Measurements from ENCODE around the gene KLHL35. TPM values are rescaled to one million over a fixed set of nuclear protein-coding genes. Genes with fewer than 3 reads are reported as not detected.
A peak's percentile ranks its signal among the peaks of the same experiment; 100 is the strongest.

Gene KLHL35
- total RNA-seq, 4 donors from 2014 or later = 0.27 to 0.32 TPM; not detected in 2

DNA sequence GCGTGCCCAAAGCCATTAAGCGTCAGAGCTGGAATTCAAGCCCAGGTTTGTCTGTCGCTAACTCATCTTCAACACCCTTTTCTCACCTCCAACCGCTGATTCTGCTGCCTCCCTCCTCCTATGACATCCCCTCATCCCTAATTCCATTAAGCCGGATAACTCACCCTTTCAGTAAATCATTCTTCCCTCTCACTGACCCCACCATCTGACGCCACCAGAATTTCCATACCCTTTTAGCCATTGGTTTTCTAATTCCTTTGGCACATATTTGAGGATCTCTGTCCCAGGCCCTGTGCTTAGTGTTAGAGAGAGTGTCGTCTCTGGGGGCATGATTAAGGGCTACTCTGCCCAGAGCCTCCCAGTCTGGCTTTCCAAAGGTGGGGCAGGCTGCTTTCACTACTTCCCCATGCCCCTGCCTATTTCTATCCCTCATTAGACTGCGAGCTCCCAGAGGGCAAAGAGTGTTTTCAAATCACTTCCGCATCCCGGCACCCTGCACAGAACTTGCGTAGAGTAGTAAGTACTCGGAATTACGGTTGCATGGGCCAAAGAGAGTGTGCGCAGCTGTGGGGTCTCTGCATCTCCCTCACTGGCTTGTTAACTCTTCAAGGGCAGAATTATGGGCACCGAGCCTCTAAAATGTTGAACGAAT, 3.9 kb downstream of the KLHL35 start:
- no peak overlapping the region for H3K4me3 ChIP-seq
- H3K27ac ChIP-seq = no peak overlapping the region
- no peaks in the 10 kb centered on the region for H3K9me3 ChIP-seq
- no peaks in the 10 kb centered on the region for H3K36me3 ChIP-seq
- intact Hi-C loops (cut with DNase I; ENCODE audit: low total_unique reads) (loop anchor here (10.0 kb wide), 1 partner anchor 436 kb away; no protein-coding TSS in a partner anchor), in situ Hi-C loops (cut with MboI; ENCODE audit: low pct_ligation_motif_present in 1 of 4, low pct_unique_long_range_greater_than_20kb in 1 of 4, low sequenced_read_pairs in 3 of 4) (loop anchor here in 1 of 4 donors (25.0 kb wide), 1 partner anchor 108 kb away; the partner anchor contains the start of gene GDPD5)
- DNase-seq = no peak
- no peak for TF ChIP-seq POLR2A (IDR thresholded peaks at IDR 0.05)
- TF ChIP-seq, protein P1, sequence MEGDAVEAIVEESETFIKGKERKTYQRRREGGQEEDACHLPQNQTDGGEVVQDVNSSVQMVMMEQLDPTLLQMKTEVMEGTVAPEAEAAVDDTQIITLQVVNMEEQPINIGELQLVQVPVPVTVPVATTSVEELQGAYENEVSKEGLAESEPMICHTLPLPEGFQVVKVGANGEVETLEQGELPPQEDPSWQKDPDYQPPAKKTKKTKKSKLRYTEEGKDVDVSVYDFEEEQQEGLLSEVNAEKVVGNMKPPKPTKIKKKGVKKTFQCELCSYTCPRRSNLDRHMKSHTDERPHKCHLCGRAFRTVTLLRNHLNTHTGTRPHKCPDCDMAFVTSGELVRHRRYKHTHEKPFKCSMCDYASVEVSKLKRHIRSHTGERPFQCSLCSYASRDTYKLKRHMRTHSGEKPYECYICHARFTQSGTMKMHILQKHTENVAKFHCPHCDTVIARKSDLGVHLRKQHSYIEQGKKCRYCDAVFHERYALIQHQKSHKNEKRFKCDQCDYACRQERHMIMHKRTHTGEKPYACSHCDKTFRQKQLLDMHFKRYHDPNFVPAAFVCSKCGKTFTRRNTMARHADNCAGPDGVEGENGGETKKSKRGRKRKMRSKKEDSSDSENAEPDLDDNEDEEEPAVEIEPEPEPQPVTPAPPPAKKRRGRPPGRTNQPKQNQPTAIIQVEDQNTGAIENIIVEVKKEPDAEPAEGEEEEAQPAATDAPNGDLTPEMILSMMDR (IDR thresholded peaks at IDR 0.05) = no peak
- no peak for TF ChIP-seq EP300 (IDR thresholded peaks at IDR 0.05; ENCODE audit: low read depth)
- no peak for TF ChIP-seq POLR2AphosphoS5 (IDR thresholded peaks at IDR 0.05)
- WGBS, 2 donors (ENCODE audit: low coverage in 1 of 2) = 81 to 86% methylated on average over 9 to 16 of the region's 16 CpGs
- peaks cover 6 to 24% (median 11%) of the 10 kb centered on the region in 4 donors for H3K4me1 ChIP-seq
- H3K27me3 ChIP-seq = peaks cover 43% of the 10 kb centered on the region

DNA sequence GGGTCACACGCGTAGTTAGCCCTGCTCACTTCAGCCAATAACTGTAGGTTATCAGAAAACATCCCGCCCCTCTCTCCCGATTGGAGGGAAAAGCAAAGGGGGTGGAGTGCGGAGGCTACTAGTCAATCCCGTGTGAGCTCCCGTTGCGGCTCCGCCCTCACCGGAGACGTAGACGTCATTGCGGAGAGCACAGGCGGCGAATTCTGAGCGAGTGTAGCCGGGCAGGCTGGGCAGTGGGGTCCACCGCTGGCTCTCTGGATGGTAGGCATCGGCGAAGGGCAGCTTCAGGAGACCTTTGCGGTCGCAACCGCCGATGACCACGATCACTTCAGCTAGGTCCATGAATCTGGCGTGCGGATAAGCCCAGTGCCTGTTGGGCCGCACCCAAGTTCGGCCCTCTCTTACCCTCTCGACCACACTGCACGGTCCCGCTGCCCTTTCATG, 4.7 kb downstream of the KLHL35 start:
- peaks cover 40% of the 10 kb centered on the region for H3K27me3 ChIP-seq
- H3K36me3 ChIP-seq = no peaks in the 10 kb centered on the region
- H3K27ac ChIP-seq = peak overlapping the region in 1 of 4 donors; percentile 37
- 50% methylated on average over 13 of the region's 32 CpGs; no CpG with 5 or more reads in 1 of the 2 donors for WGBS, 2 donors (ENCODE audit: low coverage in 1 of 2)
- peak overlapping the region in 2 of 4 donors; percentile 14 to 38 for H3K4me3 ChIP-seq
- intact Hi-C loops (cut with DNase I; ENCODE audit: low total_unique reads) = loop anchor here (10.0 kb wide), 1 partner anchor 436 kb away; no protein-coding TSS in a partner anchor
- H3K9me3 ChIP-seq = no peaks in the 10 kb centered on the region
- in situ Hi-C loops (cut with MboI; ENCODE audit: low pct_ligation_motif_present in 1 of 4, low pct_unique_long_range_greater_than_20kb in 1 of 4, low sequenced_read_pairs in 3 of 4) = loop anchor here in 1 of 4 donors (25.0 kb wide), 1 partner anchor 109 kb away; the partner anchor contains the start of gene GDPD5
- DNase-seq = peak; percentile 84
- no peak for TF ChIP-seq EP300 (IDR thresholded peaks at IDR 0.05; ENCODE audit: low read depth)
- TF ChIP-seq, protein P1 (IDR thresholded peaks at IDR 0.05) = no peak
- peak; percentile 27 to 70 (median 28) for TF ChIP-seq POLR2AphosphoS5 (IDR thresholded peaks at IDR 0.05)
- peak; percentile 56 for TF ChIP-seq POLR2A (IDR thresholded peaks at IDR 0.05)
- H3K4me1 ChIP-seq = peaks cover 6 to 24% (median 11%) of the 10 kb centered on the region in 4 donors

DNA sequence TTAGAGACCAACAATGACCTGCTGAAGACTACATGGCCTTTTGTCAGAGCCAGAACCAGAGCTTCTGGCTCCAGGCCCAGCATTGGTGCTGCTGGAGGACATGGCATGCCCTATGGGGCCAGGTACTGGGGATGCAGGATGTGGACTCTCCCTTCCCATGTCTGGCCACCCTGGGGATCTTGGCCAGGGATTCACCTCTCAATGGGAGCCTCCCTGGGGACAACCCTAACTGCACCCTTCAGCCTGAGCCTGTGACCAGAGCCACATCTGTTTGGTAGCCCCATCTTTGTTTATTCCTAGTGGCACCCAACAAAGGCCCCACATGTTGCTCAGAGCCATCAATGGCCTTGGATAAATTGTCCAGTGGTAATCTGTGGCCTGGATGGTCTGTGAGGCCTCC, 5.8 kb downstream of the KLHL35 start:
- Histone ChIP-seq H3K4me1 (peaks cover 6 to 32% (median 16%) of the 10 kb centered on the region in 4 donors), H3K27me3 (peaks cover 29% of the 10 kb centered on the region), H3K9me3 (no peaks in the 10 kb centered on the region), H3K4me3 (no peak overlapping the region), H3K36me3 (no peaks in the 10 kb centered on the region), H3K27ac (no peak overlapping the region)
- no peak for TF ChIP-seq POLR2AphosphoS5 (IDR thresholded peaks at IDR 0.05)
- TF ChIP-seq POLR2A (IDR thresholded peaks at IDR 0.05) = no peak
- no peak for TF ChIP-seq EP300 (IDR thresholded peaks at IDR 0.05; ENCODE audit: low read depth)
- TF ChIP-seq, protein P1 (IDR thresholded peaks at IDR 0.05) = no peak
- intact Hi-C loops (cut with DNase I; ENCODE audit: low total_unique reads) (loop anchor here (10.0 kb wide), 1 partner anchor 438 kb away; no protein-coding TSS in a partner anchor), in situ Hi-C loops (cut with MboI; ENCODE audit: low pct_ligation_motif_present in 1 of 4, low pct_unique_long_range_greater_than_20kb in 1 of 4, low sequenced_read_pairs in 3 of 4) (loop anchor here in 1 of 4 donors (25.0 kb wide), 1 partner anchor 110 kb away; the partner anchor contains the start of gene GDPD5)
- DNase-seq = no peak

DNA sequence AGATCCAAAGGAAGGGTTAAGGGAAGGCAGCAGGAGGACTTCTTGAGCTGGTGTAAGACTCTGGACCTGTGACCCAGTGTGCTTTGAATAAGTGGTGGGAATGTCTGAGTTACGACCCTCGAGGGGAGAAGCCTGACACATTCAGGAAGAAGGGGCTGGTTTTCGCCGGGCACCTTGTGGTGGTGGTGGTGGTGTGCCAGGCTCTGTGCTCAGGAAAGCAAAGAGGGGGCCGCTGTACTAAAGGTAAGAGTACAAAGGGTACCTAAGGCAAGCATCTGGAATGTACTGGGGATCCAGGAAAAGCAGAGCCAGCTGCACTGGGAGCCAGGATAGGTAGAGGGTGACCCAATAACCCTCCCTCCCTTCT, 6.3 kb downstream of the KLHL35 start:
- peaks cover 24% of the 10 kb centered on the region for H3K27me3 ChIP-seq
- H3K9me3 ChIP-seq = no peaks in the 10 kb centered on the region
- H3K27ac ChIP-seq = no peak overlapping the region
- no peak overlapping the region for H3K4me3 ChIP-seq
- intact Hi-C loops (cut with DNase I; ENCODE audit: low total_unique reads) (loop anchor here (10.0 kb wide), 1 partner anchor 438 kb away; no protein-coding TSS in a partner anchor), in situ Hi-C loops (cut with MboI; ENCODE audit: low pct_ligation_motif_present in 1 of 4, low pct_unique_long_range_greater_than_20kb in 1 of 4, low sequenced_read_pairs in 3 of 4) (loop anchor here in 1 of 4 donors (25.0 kb wide), 1 partner anchor 111 kb away; the partner anchor contains the start of gene GDPD5)
- 83% methylated on average over 5 of the region's 5 CpGs; no CpG with 5 or more reads in 1 of the 2 donors for WGBS, 2 donors (ENCODE audit: low coverage in 1 of 2)
- TF ChIP-seq, protein P1 (IDR thresholded peaks at IDR 0.05) = no peak
- TF ChIP-seq EP300 (IDR thresholded peaks at IDR 0.05; ENCODE audit: low read depth) = no peak
- TF ChIP-seq POLR2AphosphoS5 (IDR thresholded peaks at IDR 0.05) = no peak
- TF ChIP-seq POLR2A (IDR thresholded peaks at IDR 0.05) = no peak
- no peak for DNase-seq
- peaks cover 6 to 34% (median 18%) of the 10 kb centered on the region in 4 donors for H3K4me1 ChIP-seq
- no peaks in the 10 kb centered on the region for H3K36me3 ChIP-seq
